HG02970 (cell line): ENCODE results near the gene IMMP2L.

Experiments
- ATAC-seq: cut with Tn5 transposase; IDR thresholded peaks from one replicate; pipeline ENCODE4 v1.9.1; 2021; ENCODE audit warnings: mild to moderate bottlenecking, moderate library complexity, moderate number of reproducible peaks; ENCODE audit not compliant: unreplicated experiment, low FRiP score

Gene IMMP2L

GRCh38 chr7:110645616-110646015 lies 916.7 kb downstream of the IMMP2L start:
- ATAC-seq = no peak

- no peak for ATAC-seq
Measured at GRCh38 chr7:110645060-110645459, 917.2 kb downstream of the IMMP2L start.

GRCh38 chr7:110637252-110637651 lies 925.0 kb downstream of the IMMP2L start:
- no peak for ATAC-seq

- no peak for ATAC-seq
Measured at GRCh38 chr7:110633313-110633712, 929.0 kb downstream of the IMMP2L start.

GRCh38 chr7:110626414-110626813 lies 935.9 kb downstream of the IMMP2L start:
- no peak for ATAC-seq

GRCh38 chr7:110625294-110625693 lies 937.0 kb downstream of the IMMP2L start:
- no peak for ATAC-seq

- no peak for ATAC-seq
Measured at GRCh38 chr7:110623436-110623835, 938.9 kb downstream of the IMMP2L start.

GRCh38 chr7:110621289-110621688 lies 941.0 kb downstream of the IMMP2L start:
- no peak for ATAC-seq

- ATAC-seq = no peak
Measured at GRCh38 chr7:110620110-110620735, 942.1 kb downstream of the IMMP2L start.
